Neural cell (in vitro differentiated cells): ENCODE measurements around the gene ZNF618. TPM values are rescaled to one million over a fixed set of nuclear protein-coding genes. Genes with fewer than 3 reads are reported as not detected.

Experiments used
- H2AFZ ChIP-seq: fragments of 200-600, 300-800 bp; sonication (generic), shearing (Covaris generic); 2 replicates; pipeline ENCODE4 v1.6.0; 2014; ENCODE audit warnings: low read depth, mild to moderate bottlenecking, antibody characterized with exemption, low read length, moderate library complexity
- H3F3A ChIP-seq: fragments of 200-600 bp; shearing (Covaris generic); 2 replicates; pipeline ENCODE4 v1.6.1; 2016; ENCODE audit warnings: mild to moderate bottlenecking, moderate library complexity, mixed read lengths, antibody characterized with exemption, low read length; ENCODE audit not compliant: insufficient read depth, poor library complexity, severe bottlenecking
- H3K27ac ChIP-seq: fragments of 200-600, 300-800 bp; sonication (generic), shearing (Covaris generic); 2 replicates; pipeline ENCODE4 v1.5.1; 2014; ENCODE audit warnings: mild to moderate bottlenecking, low read length, moderate library complexity
- H3K27me3 ChIP-seq: fragments of 300-800, 200-600 bp; sonication (generic), shearing (Covaris generic); 2 replicates; pipeline ENCODE4 v1.6.0; 2014; ENCODE audit warnings: mild to moderate bottlenecking, low read depth, low read length, moderate library complexity; ENCODE audit not compliant: insufficient read depth
- H3K36me3 ChIP-seq: fragments of 300-800, 200-600 bp; sonication (generic), shearing (Covaris generic); 2 replicates; pipeline ENCODE4 v1.5.1; 2014; ENCODE audit warnings: mild to moderate bottlenecking, antibody characterized with exemption, low read length, moderate library complexity; ENCODE audit not compliant: insufficient read depth
- H3K4me2 ChIP-seq: fragments of 300-800, 200-600 bp; sonication (generic), shearing (Covaris generic); 2 replicates; pipeline ENCODE4 v1.6.0; 2014; ENCODE audit warnings: mild to moderate bottlenecking, low read length
- H3K4me3 ChIP-seq: fragments of 300-800, 200-600 bp; sonication (generic), shearing (Covaris generic); 2 replicates; pipeline ENCODE4 v1.5.1; 2014; ENCODE audit warnings: mild to moderate bottlenecking, low read length, moderate library complexity
- H3K79me2 ChIP-seq: fragments of 200-600 bp; shearing (Covaris generic); replicated peaks from 2 replicates; pipeline ENCODE4 v1.6.0; 2014; ENCODE audit warnings: mild to moderate bottlenecking, low read length, moderate library complexity; ENCODE audit not compliant: insufficient read depth
- H3K9ac ChIP-seq: fragments of 300-800, 200-600 bp; sonication (generic), shearing (Covaris generic); 2 replicates; pipeline ENCODE4 v1.6.1; 2016; ENCODE audit warnings: mild to moderate bottlenecking, low read length, mixed read lengths
- H3K9me2 ChIP-seq: fragments of 200-600 bp; shearing (Covaris generic); 2 replicates; pipeline ENCODE4 v1.6.1; 2016; ENCODE audit warnings: mild to moderate bottlenecking, low read length, mixed read lengths; ENCODE audit not compliant: insufficient read depth
- H3K9me3 ChIP-seq: fragments of 200-600, 300-800 bp; sonication (generic), shearing (Covaris generic); 2 replicates; pipeline ENCODE4 v1.6.1; 2016; ENCODE audit warnings: mild to moderate bottlenecking, mixed run types, low read length, moderate library complexity, mixed read lengths
- H4K20me1 ChIP-seq: fragments of 200-600 bp; shearing (Covaris generic); 2 replicates; pipeline ENCODE4 v1.6.1; 2016; ENCODE audit warnings: mild to moderate bottlenecking, mixed run types; ENCODE audit not compliant: insufficient read depth
- CTCF ChIP-seq: fragments of 450-650 bp; IDR thresholded peaks from 2 replicates; pipeline ENCODE4 v1.5.1; 2014; ENCODE audit warnings: antibody characterized with exemption, mild to moderate bottlenecking, moderate library complexity; ENCODE audit not compliant: poor library complexity, severe bottlenecking
- EP300 ChIP-seq: fragments of 450-650 bp; conservative IDR thresholded peaks from 2 replicates; pipeline ENCODE4 v1.6.1; 2014; ENCODE audit warnings: antibody characterized with exemption, mild to moderate bottlenecking, moderate library complexity; ENCODE audit not compliant: poor library complexity, severe bottlenecking
- EZH2 ChIP-seq: fragments of 200-600, 300-800 bp; shearing (Covaris generic), sonication (generic); IDR thresholded peaks from 2 replicates; pipeline ENCODE4 v1.6.1; 2014; ENCODE audit warnings: antibody characterized with exemption, low read length, borderline replicate concordance, mild to moderate bottlenecking; ENCODE audit not compliant: insufficient read depth, poor library complexity, severe bottlenecking
- MXI1 ChIP-seq: fragments of 450-650 bp; conservative IDR thresholded peaks from 2 replicates; pipeline ENCODE4 v1.6.1; 2014; ENCODE audit warnings: antibody characterized with exemption, mild to moderate bottlenecking; ENCODE audit not compliant: poor library complexity, severe bottlenecking
- POLR2AphosphoS5 ChIP-seq: IDR thresholded peaks from 2 replicates; pipeline ENCODE4 v1.6.1; 2012
- RAD21 ChIP-seq: fragments of 450-650 bp; conservative IDR thresholded peaks from 2 replicates; pipeline ENCODE4 v1.6.1; 2014; ENCODE audit warnings: antibody characterized with exemption, mild to moderate bottlenecking, moderate library complexity
- REST ChIP-seq: IDR thresholded peaks from 2 replicates; pipeline ENCODE4 v1.6.1; 2012; ENCODE audit warnings: borderline replicate concordance
- SMC3 ChIP-seq: fragments of 450-650 bp; conservative IDR thresholded peaks from 2 replicates; pipeline ENCODE4 v1.6.1; 2014; ENCODE audit warnings: antibody characterized with exemption, mild to moderate bottlenecking, moderate library complexity; ENCODE audit not compliant: poor library complexity
- TAF1 ChIP-seq: IDR thresholded peaks from 2 replicates; pipeline ENCODE4 v1.6.1; 2012; ENCODE audit warnings: low read depth
- polyA plus RNA-seq: library from polyadenylated mRNA; depleted of rRNA; stranded (reverse); fragments of >200 nt; gene quantifications from 2 replicates; pipeline ENCODE4 v1.2.3, GENCODE V29; 2014

The ZNF618 gene
- polyA plus RNA-seq, 1 donor from 2014 or later = 7.1 TPM

DNA sequence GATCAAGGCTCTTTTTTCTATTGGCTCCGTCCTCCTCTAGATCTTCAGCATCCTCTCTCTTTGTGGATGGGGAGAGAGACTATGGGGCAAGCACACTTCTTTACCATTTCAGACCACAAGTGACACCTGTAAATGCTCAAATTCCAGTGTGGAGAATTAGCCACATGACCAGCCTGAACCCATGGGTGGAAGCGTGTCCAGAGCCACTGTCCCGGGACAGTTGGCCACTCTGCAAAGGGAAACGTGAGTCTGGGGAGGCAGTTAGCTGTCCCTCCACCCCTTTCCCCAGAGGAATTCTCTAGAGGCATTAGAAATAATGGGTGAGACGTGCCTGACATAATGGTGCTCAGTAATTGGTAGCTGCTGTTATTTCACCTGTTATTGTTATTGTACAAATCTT is 161.1 kb downstream of the ZNF618 start:
- Histone ChIP-seq H3K4me3 (no peak overlapping the region), H2AFZ (no peak overlapping the region), H4K20me1 (no peaks in the 10 kb centered on the region), H3K36me3 (peaks cover 4% of the 10 kb centered on the region), H3K4me2 (no peak overlapping the region), H3K9me2 (no peaks in the 10 kb centered on the region), H3K9ac (no peak overlapping the region), H3K27ac (no peak overlapping the region), H3K9me3 (no peaks in the 10 kb centered on the region), H3K27me3 (no peaks in the 10 kb centered on the region), H3K79me2 (no peaks in the 10 kb centered on the region), H3F3A (no peaks in the 10 kb centered on the region)
- TF ChIP-seq EP300 = no peak
- no peak for TF ChIP-seq MXI1
- TF ChIP-seq POLR2AphosphoS5 = no peak
- no peak for TF ChIP-seq SMC3
- no peak for TF ChIP-seq CTCF
- TF ChIP-seq EZH2 = no peak
- no peak for TF ChIP-seq TAF1
- no peak for TF ChIP-seq RAD21
- no peak for TF ChIP-seq REST

DNA sequence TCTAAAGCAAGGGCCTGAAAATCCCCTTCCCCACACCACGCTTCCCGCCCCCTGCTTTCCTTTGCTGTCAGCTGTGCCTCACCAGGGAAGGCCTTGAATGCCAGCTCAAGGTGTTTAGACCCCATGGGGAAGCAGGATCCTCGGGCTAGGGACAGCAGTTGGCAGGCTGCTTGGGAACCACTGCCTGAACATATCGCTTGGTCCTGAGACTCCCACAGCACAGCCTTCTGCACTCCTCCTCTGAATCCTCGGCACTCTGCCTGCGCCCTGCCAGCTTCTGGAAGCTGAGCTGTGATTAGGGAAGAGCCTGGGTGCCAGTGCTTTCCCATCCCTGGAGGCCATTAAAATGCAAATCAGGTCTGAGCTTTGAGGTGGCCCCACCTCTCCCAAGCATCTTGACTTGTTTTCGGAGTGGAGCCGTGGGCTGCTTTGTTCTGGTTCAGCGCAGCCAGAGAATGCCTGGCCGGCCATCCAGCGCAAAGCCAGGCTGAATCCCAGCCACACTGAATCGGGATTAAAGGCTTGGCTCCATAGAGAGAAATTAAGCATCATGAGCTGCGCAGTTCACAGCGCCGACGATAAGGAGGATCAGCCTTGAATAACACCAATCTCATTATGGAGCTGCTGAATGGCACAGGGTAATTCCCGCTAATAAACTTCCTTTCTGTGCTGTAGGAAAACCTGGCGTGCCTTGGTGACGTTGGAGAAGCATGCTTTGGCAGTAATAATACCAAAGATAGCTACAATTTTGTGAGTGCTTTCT is 162.0 kb downstream of the ZNF618 start:
- Histone ChIP-seq H3K9me3 (no peaks in the 10 kb centered on the region), H2AFZ (no peak overlapping the region), H3K36me3 (peaks cover 4% of the 10 kb centered on the region), H3F3A (no peaks in the 10 kb centered on the region), H3K27me3 (no peaks in the 10 kb centered on the region), H3K4me3 (no peak overlapping the region), H3K79me2 (no peaks in the 10 kb centered on the region), H3K9me2 (no peaks in the 10 kb centered on the region), H3K9ac (peak overlapping the region; percentile 7), H3K27ac (no peak overlapping the region), H3K4me2 (no peak overlapping the region), H4K20me1 (no peaks in the 10 kb centered on the region)
- TF ChIP-seq CTCF = no peak
- no peak for TF ChIP-seq EZH2
- TF ChIP-seq REST = no peak
- no peak for TF ChIP-seq MXI1
- TF ChIP-seq TAF1 = no peak
- no peak for TF ChIP-seq POLR2AphosphoS5
